ENCODE data around the gene PLA2G12A.

DNA sequence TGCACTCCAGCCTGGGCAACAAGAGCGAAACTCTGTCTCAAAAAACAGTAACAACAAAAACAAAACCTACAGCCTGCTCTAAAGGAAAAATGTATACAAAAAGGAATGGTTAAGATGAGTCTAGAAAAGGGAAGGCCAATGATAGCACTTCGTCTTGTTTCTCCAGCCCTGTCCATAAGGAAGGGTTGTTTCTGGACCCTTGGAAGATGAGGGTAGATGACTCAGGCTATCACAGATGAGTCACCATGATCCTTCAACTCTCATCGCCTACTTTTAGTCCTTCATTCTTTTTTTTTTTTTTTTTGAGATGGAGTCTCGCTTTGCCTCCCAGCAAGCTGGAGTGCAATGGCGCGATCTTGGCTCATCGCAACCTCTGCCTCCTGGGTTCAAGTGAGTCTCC, 8.8 kb downstream of the PLA2G12A start:
- TF ChIP-seq ARNT (IDR thresholded peaks at IDR 0.05) (no peak), L3MBTL2 (conservative IDR thresholded peaks at IDR 0.05) (no peak), FOXM1 (IDR thresholded peaks at IDR 0.05; ENCODE audit: borderline replicate concordance) (no peak), HDGF (IDR thresholded peaks at IDR 0.05; ENCODE audit: borderline replicate concordance) (no peak), TARDBP (IDR thresholded peaks at IDR 0.05) (no peak), SUZ12 (IDR thresholded peaks at IDR 0.05) (no peak), SP1 (IDR thresholded peaks at IDR 0.05) (no peak)
